Hematopoietic multipotent progenitor cell treated with erythropoietin and hydrocortisone succinate and interleukin-3 and kit ligand, for 15 days (in vitro differentiated cells): ENCODE data around the gene VSTM2L.

Experiments
- DNase-seq: peaks from one replicate; pipeline ENCODE4 v3.0.0-alpha.2; 2015; ENCODE audit warnings: low spot score

VSTM2L gene

GRCh38 chr20:37918035-37918434 is 15.1 kb downstream of the VSTM2L start:
- DNase-seq = no peak

- no peak for DNase-seq
These were observed 16.6 kb downstream of the VSTM2L start for GRCh38 chr20:37919389-37920040.

GRCh38 chr20:37920270-37920669 is 17.3 kb downstream of the VSTM2L start:
- no peak for DNase-seq

GRCh38 chr20:37920679-37921322 is 17.9 kb downstream of the VSTM2L start:
- DNase-seq = no peak

GRCh38 chr20:37921341-37921929 is 18.5 kb downstream of the VSTM2L start:
- DNase-seq = no peak

GRCh38 chr20:37922016-37922415 is 19.1 kb downstream of the VSTM2L start:
- no peak for DNase-seq

GRCh38 chr20:37925265-37926165 is 22.6 kb downstream of the VSTM2L start:
- DNase-seq = no peak

GRCh38 chr20:37926612-37927011 is 23.7 kb downstream of the VSTM2L start:
- DNase-seq = no peak

GRCh38 chr20:37927410-37928095 is 24.6 kb downstream of the VSTM2L start:
- no peak for DNase-seq

- DNase-seq = no peak
These were observed 26.2 kb downstream of the VSTM2L start for GRCh38 chr20:37928996-37929682.

- DNase-seq = no peak
These were observed 26.7 kb downstream of the VSTM2L start for GRCh38 chr20:37929683-37930014.

GRCh38 chr20:37931153-37931922 is 28.4 kb downstream of the VSTM2L start:
- DNase-seq = no peak

- DNase-seq = no peak
These were observed 29.1 kb downstream of the VSTM2L start for GRCh38 chr20:37932074-37932473.

GRCh38 chr20:37932919-37933318 is 30.0 kb downstream of the VSTM2L start:
- no peak for DNase-seq

- no peak for DNase-seq
These were observed 31.1 kb downstream of the VSTM2L start for GRCh38 chr20:37933786-37934633.

GRCh38 chr20:37934634-37935375 is 31.9 kb downstream of the VSTM2L start:
- no peak for DNase-seq

GRCh38 chr20:37935435-37935834 is 32.5 kb downstream of the VSTM2L start:
- DNase-seq = no peak

GRCh38 chr20:37936041-37936440 is 33.1 kb downstream of the VSTM2L start:
- DNase-seq = no peak

GRCh38 chr20:37936451-37936850 is 33.5 kb downstream of the VSTM2L start:
- no peak for DNase-seq
